Measurements from ENCODE around the gene CABP7. TPM values are rescaled to one million over a fixed set of nuclear protein-coding genes. Genes with fewer than 3 reads are reported as not detected.

Gene CABP7
- total RNA-seq, 1 donor from 2014 or later, result 2.9 TPM

DNA sequence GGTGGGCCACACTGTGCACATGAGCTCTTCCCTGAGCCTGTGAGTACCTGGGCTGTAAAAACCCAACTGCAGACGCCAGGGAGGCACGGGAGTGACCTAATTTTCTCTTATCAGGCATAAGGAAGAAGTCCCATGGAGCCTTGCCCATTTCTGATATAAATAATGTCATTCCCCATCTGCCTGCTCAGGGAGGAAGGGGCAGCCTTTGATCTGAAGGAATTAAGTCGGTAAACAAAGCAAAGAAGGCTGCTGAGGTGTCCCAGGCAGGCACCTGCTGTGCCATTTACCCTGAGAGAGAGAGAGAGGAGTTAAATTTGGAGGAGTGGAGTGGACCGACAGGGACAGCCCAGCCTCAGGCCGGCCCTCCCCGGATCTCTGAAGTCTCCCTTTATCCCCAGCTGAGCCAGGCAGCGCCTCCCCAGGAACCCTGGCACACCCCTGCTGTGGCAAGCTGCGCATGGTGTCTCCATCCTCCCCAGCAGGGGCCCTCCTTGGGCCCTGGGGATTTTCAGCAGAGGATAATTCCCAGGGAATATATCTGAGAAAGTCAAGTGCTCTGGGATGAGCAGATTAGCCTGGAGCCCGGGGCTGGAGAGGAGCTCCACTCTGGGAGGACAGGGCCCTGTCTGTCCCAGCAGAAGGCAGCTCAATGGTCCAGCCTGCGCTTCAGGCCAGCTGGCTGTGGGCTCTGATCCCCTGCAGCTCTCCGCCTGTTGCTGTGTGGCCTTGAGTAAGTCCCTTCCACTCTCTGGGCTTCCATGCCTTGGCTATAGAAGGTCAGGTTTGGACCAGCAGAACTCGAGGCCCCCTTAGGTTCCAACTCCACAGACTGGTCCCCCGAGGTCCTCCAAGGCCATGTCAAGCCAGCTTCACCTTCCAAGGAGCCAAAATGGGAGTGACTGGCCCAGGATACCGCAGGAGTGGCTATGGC, 17.5 kb upstream of the CABP7 start:
- DNase-seq (ENCODE audit: low spot score), result no peak

DNA sequence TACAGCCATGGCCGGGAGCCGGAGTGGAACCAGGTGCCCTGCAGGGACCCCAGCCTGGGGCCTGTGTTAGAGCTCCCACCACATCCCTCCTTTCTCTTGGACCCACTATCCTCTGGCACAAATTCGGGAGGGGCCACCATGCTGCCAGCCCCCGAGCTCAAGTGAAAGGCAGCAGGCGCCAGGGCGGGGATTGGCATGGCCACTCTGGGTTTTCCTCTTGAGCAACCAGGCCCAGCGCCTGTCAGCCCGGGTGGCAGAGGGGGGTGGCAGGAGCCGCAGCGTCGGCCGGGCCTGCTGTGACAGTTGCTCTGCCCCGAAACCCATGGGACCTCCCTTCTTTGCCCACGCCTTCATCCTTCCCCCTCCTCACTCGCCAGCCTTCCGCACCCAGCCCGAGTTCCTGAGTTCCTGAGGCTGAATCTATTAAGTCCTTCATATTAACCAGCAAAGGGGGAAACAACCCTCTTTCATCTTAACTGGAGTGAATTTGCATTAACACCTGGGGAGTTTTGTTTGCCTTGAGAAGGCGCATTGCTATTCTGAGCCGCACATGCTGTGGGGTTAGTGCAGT, 16.8 kb upstream of the CABP7 start:
- DNase-seq (ENCODE audit: low spot score), result no peak

DNA sequence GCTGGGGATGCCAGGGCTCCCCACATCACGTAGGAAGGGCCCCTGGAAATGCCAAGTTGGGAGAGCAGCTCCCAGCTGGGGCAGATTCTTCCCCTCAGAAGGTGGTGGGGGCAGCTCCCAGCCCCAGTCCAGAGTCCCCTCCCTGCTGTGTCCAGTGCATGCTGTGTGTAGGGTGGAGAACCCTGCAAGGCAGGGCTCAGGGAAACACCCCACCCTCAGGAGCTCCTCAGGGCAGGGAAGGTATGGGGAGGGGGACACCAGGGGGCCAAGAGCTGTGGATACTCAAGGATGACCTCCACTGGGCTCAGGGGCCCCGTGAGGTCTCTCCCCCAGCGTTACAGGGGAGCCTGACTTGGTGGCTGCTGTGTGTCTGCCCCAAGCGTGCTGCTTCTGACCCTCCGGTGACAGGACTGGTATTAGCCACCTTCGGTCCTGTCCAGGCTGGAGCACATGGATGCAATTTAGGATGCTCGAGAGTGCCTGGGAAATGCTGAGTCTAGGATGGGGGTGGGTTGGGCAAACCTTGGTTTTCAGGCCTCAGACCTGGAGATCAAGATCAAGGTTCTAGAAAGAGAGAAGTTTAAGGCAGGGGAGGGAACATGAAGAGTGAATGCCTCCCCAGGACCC, 16.1 kb upstream of the CABP7 start:
- no peak for DNase-seq (ENCODE audit: low spot score)

DNA sequence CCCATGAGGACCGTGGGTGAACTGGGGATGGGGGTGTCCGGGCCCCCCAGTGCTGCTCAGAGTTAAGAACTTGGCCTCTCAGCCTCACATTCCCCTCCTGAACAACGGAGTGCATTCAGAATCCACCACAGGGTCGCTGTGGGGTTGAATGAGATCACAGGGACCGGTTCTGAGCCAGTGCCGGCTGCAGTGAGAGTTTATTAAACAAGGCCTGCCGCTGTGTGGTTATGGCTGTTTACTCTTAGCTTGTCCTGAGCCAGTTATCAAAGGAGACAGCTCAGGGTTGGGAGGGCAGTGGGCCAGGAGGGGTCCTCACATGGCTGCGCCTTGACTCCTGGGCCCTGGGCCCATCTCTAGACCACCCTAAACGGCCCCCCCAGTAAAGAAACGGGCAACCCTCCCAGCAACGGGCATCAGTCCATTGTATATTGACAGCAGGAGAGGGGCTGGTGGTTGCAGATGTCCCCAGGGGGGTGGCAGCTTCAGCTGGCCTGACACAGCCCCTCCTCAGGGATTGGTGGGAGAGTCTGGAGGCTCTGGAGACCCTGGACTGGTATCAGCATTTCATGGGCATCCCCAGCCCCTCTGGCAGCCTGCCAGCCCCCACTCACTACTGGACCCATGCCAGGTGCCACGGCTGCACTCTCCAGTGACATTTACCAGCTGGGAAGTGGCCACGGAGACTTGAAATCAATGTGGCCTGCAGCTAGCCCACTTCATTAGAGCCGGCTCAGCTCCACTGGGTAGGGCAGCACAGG, 15.1 kb upstream of the CABP7 start:
- DNase-seq (ENCODE audit: low spot score), result peak; percentile 44

DNA sequence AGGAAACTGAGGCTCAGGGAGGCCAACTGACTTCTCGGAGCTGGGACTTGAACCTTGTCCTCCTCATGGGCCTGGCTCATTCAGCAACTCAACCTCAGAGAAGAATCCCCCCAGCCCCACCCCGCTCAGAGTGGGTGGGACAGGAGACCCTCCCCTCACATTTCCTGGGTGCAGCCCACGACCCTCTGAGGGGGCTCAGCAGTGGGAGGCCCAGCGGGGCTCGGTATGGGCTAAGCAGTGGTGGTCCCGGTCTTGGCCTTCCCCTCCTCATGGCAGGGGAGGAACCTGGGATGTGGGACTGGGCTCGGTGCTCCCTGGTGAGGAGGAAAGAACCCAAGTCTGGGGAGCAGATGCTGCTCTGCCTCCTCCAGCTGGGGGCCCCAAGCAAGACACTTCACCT, 14.2 kb upstream of the CABP7 start:
- DNase-seq (ENCODE audit: low spot score), result no peak

DNA sequence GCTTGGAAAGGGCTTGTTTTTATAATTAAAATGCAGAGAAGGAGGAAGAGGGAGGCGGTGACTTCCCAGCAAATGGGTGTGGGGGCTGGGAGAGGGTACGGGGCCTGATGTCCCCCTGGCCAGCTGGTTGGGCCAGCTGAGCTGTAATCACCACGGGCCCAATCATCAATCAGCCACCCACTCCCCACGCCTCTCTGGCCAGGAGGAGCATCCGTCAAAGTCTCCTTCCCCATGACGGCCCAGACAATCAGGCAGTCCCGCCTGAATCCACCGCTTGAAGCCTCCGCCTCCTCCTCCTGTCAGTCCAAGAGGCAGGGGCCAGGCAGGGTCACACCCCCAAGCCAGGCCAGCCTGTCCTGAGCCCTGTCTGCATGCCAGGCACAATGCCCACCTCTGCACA, 13.3 kb upstream of the CABP7 start:
- no peak for DNase-seq (ENCODE audit: low spot score)

DNA sequence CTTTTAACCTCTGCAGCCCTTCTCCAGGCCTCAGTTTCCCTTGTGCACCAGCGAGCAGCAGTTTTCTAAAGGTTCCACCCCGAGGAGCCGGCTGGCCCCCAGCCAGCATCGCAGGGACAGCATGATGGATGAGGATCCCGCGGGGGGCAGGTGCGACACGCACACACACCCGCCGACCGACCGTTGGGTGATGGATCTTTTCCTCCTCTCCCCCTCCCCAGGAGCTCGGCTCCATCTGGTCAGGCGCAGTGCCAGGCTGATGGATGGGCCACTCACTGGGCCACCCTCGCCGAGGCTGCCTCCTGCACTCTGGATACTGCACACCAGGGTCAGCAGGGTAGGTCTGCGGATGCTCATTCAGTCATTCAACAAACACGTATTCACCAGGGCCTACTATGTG, 12.8 kb upstream of the CABP7 start:
- DNase-seq (ENCODE audit: low spot score), result no peak

DNA sequence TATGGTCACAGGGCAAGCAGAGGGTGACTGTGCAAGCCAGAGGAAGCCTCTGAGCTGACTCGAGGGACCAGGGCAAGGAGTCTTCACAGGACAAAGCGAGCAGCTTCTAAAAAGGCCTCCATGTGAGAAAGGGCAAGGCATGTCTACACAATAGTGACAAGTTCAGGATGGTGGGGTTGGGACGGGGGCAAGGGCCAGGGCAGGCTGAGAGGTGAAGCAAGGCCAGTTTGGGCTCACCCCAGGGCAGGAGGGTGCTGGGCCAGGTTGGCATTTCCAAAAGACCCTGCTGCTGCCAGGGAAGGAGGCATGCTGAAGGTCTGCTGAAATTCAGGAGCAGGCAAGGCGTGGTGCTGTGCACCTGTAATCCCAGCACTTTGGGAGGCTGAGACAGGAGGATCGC, 12.3 kb upstream of the CABP7 start:
- no peak for DNase-seq (ENCODE audit: low spot score)

DNA sequence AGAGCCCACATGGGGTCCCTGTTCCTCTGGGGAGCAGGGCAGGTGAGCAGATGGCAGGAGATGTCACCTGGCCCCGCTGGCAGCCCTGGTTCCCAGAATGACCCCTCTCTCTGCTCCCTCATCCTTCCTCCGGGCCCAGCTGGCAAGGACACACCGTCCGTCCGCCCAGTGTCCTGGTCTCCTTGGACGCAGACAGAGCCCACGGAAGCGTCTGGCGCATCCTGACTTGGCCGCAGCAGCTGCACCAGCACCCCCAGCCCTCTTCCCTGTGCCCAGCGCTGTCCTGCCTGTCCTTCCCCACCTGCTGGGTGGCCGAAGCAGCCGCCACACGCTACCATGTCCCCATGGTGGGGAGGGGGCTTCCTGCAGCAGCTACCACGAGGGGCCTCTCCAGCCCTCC, 9.6 kb upstream of the CABP7 start:
- no peak for DNase-seq (ENCODE audit: low spot score)

DNA sequence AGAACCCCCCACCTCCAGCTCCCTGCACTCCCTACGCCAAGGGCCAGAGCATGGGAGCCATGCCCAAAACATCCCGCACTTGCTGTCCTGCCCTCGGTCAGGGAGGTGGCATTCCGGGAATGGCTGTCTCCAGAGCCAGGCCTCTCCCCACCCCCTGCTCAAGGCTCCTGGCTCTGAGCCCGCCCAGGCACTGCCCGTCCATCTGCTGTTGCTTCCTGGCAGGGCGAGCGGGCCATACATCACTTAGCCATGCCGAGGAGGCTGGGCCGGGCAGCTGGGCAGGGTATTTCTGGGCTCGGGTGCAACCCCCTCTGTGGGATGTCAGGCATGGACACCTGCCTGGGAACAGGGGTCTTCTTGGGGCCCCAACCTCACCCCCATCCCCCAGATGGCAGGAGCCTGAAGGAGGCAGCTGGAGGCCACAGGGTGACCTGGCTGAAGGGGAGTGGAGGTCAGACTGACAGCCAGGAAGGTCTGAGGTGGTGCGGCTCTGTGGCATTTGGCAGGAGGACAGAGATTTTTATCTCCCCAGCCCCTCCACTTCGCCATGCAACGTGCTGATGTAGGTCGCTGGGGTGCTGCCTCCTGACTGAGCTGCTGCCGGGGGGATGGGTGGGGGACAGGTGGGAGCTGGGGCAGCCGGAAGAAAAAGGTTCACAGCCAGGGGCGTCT, 8.7 kb upstream of the CABP7 start:
- no peak for DNase-seq (ENCODE audit: low spot score)

DNA sequence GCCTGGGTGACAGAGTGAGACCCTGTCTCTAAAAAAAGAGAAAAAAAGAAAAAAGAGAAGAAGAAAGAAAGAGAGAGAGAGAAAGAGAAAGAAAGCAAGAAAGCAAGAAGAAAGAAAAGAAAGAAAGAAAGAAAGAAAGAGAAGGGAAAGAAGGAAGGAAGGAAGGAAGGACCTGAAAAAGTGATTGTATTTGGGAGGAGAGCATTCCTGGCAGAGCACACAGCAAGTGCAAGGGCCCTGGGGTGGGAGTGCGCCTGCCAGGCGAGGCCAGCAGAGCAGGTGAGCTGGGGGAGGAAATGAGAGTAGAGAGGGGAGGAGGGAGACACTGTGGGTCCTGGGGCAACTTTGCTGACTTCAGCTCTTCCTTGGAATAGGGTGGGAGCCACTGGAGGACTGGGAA, 7.7 kb upstream of the CABP7 start:
- DNase-seq (ENCODE audit: low spot score), result no peak

DNA sequence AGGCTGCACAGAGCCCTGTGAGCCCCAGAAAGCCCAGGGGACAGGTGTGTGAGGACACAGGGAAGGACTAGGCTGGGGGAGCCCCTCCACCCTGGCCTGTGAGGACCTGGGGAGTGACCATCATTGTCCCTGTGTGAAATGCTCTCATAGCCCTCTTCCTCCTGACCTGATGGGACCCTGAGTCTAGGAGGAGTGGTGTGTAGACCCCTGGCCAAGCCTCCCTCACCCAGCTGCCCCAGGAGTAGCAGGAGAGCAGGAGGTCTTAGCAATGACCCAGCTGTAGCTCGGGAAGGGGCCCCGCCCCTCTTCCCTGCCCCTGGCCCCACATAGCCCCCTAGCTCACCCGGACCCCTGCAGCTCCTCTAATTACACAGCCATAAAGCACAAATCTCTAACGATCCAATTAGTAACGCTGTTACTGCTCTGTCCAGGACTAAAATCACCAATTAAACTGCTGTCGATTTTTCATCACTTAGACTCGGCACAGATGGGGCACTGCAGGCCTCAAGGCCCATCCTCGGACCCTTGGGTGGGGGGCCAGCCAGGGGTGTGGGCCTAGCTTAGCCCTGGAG, 6.6 kb upstream of the CABP7 start:
- no peak for DNase-seq (ENCODE audit: low spot score)

DNA sequence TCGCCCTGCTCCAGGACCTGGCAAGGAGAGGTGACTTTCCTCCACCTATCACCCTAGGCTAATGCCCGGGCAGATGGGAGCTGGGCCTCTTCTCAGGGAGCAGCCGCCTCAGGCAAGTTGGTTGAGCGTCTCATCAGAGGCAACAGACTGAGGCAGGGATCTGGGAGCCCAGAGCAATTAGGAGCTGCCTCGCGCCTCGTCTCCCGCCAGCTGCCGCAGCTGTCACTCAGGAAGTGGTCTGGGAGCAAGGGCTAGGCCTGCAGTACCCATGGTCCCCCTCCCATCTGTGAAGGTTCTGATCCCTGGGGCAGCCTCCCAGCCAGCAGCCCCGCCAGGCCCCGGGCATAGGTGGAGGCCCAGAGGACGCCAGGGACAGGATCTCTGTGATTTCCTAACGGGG, 4.6 kb upstream of the CABP7 start:
- no peak for DNase-seq (ENCODE audit: low spot score)

DNA sequence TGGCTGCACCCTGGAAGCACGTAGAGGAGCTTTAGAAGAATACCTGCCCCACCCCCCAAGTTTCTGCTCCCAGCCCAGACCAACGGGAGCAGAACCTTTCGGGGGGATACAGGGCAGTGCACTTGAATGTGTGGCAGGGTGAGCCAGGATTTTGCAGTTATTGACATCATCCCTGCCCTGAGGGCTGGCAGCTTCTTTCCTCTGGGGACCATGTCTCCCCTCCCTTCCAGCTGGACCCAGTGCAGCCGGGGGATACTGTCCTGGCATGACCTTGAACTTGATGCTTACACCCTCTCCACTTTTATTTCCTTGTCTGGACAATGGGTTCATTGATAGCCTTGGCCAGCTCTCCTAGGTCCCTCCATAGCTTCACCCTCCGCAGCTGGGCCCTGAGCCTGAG, 4.1 kb upstream of the CABP7 start:
- DNase-seq (ENCODE audit: low spot score), result no peak

DNA sequence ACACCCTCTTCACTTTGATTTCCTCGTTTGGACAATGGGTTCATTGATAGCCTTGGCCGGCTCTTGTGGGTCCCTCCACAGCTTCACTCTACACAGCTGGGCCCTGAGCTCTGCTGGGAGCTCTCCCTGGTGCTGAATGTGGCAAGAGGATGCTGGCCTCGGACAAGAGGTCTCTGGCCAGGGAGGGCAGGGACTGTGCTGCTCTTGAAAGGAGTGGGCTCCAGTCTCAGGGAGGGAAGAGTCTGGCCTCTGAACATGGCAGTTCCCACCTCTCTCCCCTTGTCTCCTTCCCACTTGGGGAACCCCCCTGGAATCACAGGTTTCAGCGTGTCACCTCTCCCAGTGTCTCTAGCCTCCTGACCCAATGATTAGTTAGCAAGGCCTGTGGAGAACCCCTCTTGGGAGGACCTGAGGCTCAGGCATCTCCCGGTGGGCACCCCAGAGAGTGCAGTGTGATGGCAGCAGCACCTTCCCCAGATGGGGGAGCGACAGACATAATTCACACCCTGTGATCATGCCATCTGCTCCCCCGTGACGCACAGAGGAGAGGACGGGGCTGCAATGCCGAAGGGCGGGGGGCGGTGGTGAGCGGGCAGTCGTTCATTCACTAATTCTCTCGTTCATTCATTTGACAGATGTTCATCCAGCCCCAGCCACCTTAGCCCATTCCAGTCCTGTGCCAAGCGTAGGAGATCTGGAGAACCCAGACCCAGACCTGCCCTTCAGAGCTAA, 2.8 kb upstream of the CABP7 start:
- DNase-seq (ENCODE audit: low spot score), result peak; percentile 79

DNA sequence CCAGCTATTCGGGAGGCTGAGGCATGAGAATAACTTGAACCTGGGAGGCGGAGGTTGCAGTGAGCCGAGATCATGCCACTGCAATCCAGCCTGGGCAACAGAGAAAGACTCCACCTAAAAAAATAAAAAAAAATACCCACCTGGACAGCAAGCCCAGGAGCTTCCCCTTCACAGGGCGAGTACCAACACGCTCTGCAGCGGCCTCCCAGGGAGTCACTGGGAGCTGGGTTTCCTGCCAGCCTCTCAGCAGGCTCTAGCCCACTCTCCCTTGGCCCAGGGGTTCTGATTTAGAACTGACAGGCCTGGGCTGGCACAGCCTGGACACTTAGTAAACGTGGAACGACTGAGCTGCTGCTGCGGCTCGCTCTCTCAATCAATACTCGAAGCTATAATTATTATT, 2.0 kb upstream of the CABP7 start:
- no peak for DNase-seq (ENCODE audit: low spot score)

DNA sequence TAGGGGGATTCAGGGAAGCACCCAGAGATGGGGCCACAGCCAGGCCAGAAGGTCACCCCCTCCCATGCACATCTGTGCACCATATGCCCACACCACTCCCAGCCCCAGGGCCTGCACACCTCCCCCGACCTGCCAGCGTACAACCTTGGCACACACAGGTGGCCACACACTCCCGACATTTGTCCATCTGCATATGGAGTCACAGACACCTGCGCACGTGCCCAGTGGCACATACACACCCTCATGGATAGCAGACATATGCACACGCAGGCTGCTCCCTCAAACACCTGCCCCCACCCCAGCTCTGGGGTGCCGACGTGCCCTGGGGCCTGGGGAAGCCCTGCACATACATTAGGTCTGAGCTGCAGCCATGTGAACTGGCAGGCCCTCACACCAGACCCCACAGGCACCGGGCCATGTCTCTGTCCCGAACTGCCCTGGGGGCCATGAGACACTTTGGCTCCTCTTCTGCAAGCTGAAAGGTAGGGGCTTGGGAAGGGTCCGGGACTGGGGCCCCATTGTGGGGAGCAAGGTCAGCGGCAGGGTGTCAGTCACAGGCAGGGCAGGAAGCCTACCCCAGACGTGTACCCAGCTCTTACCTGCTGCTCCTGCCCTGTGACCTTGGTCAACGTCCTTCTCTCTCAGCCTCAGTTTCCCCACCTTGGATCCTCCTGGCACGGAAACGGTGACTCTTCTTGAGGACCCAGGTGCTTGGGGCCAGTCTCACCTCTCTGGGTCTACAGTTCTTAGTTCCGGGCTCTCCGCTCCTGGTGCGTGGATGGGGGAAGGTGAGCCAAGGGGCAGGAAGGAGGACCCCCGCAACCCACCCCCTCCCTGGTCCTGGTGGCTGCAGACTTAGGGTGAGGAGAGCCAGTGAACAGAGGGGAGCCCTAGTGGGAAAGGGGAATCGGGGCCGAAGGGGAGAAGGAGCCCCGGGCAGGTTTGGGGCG, 579 bp upstream of the CABP7 start:
- no peak for DNase-seq (ENCODE audit: low spot score)

DNA sequence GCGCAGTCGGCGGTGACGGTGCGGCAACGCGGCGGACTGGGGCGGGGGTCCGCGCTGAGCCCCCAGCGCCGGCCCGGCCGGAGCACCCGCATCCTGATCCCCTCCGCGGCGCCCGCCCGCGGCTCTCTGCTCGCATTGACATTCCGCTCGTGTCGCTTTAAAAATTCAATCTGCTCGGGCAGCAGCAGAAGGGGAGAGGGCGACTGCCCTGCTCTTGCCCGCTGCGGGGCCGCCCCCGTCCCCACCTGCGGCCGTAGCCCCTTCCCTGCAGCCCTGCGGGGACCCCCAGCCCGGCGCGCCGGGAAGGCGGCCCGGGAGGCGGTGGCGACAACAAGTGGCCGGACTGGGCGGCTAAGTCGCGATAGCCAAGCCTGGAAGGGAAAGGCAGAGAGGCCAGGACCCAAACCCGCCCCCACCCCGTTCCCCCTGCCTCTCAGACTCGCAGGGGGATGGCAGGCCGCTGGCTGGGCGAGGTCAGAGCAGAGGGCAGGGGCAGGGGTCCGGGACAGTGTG, 1.1 kb downstream of the CABP7 start:
- DNase-seq (ENCODE audit: low spot score), result no peak

DNA sequence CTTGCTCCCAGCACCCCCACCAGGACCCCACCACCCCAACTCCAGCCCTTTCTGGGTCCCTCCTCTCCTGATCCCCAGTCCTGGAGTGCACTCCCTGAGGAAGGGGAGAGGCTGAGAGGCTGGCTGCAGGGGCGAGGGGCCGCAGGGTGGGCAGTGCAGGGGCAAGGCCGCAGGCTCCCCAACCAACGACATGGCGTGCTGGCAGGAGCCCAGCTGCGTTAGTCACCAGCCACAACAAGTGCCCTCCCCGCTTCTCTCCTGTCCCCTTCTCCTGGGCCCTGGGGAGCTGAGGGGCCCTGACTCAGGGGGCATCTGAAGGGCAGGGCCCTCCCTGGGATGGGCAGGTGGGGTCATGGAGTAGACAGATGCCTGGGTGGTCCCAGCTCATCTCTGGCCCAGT, 2.3 kb downstream of the CABP7 start:
- DNase-seq (ENCODE audit: low spot score), result no peak
